HG03575 (cell line): ENCODE results near the gene SLC13A3.

Experiments used
- ATAC-seq: cut with Tn5 transposase; IDR thresholded peaks from one replicate; pipeline ENCODE4 v1.9.1; 2021; ENCODE audit not compliant: unreplicated experiment, insufficient number of reproducible peaks, low FRiP score; ENCODE audit errors: extremely low read depth

SLC13A3 gene

DNA sequence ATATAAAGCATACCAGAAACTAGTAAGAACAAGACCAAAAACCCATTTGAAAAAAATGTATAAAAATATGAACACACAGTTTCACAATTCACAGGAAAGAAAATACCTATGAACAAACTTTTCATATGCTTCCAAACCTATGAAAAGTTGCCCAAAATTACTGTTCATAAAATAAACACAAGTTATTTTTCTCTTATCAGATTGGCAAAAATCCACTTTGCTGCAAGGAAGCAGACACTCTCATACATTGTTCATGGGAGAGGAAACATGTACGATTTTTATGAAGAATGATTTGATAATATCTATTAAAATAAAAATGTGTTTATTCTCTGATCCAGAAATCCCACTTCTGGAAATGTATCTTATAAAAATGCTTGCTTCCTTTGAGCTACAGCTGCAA lies 60.8 kb downstream of the SLC13A3 start:
- ATAC-seq, result no peak

DNA sequence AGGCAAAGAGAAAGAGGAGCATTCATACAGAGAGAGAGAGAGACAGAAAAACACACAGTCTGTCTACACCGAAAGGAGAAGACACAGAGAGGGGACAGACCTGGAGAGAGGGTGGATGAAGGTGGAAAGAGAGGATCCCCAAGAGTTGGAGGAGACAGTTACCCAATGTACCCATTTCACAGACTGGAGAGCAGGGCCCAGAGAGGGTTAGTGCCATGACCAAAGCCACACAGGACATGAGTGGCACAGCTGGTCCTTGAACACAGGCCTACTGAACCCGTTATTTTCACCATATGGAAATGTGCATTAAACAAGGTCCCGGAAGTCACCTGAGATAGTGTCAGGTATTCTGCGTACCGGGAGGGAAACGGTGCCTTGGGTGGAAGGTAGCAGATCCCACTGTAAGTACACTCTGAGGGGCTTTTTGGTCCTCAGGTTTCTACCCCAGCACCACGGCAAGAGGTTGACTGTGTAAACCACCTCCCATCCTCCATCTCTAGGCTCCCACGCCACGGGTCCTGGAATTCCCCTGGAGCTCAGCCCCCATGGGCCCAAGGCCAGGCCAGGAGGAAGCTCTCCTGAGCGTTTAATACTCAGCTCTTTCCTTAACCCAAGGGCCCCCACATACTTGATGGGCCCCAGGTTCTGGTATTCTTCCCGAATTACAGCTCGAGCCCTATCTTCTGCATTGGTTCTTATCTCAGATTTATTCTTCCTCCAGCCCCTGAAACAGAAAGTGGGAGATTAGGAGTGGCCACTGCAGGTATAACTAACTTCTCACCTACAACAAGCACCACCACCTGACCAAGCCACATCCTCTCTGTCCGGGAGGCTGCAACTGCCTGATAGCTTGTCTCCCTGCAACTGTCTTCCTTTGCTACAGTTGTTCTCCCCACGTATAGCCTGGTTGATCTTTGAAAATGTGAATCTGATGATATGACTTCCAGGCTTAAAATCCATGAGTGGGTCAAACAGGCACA lies 62.4 kb downstream of the SLC13A3 start:
- no peak for ATAC-seq

DNA sequence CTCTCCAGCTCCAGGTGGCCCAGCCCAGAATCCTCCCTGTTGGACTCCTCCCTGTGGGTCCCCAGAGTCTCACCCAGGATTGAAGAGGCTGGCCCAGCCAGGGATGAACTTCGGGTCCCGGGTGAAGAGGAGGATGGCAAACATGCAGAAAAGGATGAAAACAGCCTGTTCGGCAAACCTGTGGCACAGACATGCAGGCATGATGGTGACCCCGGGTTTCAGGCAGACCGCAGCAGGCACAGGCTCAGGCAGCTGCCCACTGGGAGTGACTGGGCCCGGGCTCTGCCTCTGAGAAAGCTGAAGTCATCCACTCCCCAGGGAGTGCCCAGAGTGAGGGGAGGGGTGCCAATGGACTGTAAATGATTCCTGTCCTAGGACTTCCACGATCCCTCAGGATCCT lies 63.3 kb downstream of the SLC13A3 start:
- ATAC-seq, result no peak

DNA sequence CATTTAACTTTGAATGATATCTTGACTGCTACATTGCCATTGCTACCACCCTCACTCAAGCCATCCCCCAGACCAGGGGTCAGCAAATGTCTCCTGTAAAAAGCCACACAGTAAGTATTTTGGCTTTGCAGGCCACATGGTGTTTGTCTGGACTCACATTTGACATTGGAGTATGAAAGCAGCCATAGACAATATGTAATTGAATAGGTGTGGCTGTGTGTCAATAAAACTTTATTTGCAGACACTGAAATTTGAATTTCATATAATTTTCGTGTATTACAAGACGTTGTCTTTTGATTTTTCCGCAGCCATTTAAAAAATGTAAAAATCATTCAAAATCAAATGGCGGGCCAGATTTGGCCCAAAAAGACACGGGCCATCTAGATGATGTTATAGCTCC lies 64.5 kb downstream of the SLC13A3 start:
- ATAC-seq, result no peak

DNA sequence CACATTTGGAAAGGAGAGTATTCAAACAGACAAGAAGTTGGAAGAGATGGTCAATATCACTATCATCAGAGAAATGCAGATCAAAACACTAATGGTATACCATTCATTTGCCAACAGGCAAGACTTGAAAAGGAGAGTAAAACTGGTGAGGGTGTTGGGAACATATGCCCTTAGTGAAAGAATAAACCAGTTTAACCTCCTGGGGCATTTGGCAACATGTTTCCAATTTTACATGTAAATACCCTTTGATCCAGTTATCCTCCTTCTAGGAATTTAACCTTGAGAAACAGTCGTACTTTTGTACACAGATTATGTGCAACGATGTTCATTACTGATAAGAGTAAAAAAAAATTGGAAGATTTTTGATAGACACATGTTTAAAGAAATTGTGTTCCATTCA lies 66.8 kb downstream of the SLC13A3 start:
- ATAC-seq, result no peak

DNA sequence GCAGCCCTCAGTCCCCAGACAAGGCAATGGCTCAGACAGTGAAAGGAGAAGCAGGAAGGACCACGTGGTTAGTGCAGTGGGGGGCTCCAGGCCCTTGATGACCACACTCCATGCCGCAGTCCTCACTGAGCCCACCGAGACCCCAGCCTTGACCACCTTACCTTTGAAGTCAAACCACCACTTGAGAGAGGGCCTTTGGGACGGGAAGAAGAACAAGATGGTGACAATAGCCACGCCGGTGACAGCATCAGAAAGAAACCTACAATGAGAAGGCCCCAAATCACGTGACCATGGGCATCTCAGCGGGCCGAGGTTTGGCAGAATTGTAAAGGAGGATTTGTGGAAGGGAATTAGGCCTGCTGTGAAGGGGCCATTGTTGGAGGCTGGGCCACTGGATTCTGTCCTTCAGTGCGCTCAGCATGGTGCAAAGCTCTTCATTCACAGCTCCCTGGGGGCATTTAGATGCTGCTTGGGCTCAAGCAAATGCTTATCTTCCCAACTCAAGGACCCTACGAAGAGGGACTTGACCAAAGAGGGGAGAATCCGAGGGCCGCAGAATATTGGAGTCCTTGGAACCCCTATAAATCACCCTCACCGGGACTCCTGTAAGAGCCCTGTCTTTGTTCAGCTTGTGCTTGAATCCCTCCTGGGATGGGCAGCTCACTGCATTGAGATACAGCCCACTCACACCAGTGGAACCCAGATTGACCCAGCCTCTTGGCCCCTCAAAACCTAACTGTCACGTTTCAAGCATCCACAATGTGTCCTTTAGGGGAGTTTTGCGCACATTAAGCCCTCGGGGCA lies 67.6 kb downstream of the SLC13A3 start:
- ATAC-seq, result no peak

DNA sequence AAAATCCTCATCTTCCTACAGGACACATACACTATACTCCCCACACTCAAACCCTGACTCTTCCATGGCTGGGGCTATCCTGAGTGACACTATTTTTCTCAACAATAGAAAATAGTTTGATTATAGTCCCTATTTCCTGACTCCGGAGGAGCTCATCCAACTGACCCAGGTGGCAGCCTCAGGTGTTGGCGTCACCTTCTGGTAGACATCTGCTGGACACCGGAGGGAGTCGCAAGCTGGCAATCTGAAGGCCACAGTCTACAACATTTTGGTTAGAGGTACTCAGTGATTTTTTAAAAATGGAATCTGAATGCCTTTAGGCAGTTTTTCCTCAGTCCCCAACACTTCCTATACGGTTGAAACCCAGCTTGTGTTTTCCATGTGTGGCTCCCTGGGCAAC lies 68.6 kb downstream of the SLC13A3 start:
- no peak for ATAC-seq

DNA sequence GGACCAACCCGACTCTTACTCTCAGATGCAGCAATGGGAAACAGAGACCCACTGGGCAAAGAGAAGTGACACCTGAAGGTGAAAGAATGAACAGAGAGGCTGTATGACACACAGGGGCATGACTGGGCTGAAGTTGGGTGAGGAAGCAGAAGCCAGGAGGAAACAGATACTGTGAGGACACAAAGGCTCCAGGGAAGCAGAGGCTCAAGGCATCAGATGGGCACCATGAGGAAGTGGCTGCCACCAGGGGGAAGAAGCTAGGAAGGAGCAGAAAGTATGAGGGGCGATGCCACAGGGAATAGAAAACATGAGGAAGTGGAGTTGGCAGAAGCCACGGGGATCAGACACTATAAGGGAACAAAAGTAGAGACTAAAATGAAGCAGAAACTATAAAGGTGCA lies 69.9 kb downstream of the SLC13A3 start:
- no peak for ATAC-seq

DNA sequence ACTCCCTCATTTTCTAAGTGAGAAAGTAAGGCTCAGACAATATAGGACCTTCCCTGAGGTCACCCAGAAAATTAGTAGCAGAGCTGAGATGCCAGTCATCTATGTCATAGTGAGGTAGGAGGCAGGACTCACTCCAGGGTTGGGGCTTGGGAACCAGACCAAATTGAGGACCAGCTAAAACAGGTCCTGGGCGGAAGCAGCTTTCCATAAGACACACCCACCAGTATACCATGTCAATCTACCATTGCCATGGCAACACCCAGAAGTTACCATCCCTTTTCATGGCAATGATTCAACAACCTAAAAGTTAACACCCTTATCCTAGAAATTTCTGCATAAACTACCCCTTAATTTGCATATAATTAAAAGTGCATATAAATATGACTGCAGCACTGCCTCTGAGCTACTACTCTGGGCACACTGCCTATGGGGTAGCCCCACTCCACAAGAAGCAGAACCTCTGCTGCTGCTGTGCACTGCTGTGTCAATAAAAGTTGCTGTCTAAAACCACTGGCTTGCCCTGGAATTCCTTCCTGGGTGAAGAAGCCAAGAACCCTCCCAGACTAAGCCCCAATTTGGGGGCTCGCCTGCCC lies 70.5 kb downstream of the SLC13A3 start:
- ATAC-seq, result no peak

DNA sequence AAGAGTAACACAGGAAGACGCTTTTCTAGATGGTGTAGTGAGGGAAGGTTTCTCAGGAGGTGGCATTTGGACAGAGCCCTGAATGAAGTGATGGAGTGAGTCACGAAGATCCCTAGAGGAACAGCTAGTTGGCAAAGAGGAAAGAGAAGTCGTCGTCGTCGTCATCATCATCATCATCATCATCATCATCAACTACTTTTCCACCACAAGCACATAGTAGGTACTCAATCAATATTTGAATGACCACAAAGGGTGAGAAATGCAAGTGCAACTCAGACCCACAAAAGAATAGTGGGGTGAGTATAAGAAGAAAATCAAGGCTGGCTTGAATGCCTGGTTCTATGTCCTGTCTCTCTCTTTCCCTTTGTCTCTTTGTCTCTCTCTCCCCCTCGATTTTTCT lies 72.5 kb downstream of the SLC13A3 start:
- no peak for ATAC-seq

DNA sequence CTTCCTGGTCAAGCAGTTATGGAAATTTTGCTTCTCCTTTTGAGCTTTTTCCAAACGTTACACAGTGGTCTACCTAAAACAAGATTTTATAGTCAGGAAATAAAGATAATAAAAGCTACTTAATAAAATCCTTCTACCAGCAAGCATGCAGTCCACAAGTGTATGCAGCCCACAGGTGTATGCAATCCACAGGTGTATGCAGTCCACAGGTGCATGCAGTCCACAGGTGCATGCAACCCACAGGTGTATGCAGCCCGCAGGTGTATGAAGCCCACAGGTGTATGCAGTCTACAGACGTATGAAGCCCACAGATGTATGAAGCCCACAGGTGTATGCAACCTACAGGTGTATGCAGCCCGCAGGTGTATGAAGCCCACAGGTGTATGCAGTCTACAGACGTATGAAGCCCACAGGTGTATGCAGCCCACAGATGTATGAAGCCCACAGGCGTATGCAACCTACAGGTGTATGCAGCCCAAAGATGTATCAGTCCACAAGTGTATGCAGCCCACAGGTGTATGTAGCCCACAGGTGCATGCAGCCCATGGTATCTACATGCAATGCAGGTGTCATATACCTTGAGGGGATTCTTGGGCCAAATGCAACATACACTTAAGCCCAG lies 74.4 kb downstream of the SLC13A3 start:
- ATAC-seq, result no peak

DNA sequence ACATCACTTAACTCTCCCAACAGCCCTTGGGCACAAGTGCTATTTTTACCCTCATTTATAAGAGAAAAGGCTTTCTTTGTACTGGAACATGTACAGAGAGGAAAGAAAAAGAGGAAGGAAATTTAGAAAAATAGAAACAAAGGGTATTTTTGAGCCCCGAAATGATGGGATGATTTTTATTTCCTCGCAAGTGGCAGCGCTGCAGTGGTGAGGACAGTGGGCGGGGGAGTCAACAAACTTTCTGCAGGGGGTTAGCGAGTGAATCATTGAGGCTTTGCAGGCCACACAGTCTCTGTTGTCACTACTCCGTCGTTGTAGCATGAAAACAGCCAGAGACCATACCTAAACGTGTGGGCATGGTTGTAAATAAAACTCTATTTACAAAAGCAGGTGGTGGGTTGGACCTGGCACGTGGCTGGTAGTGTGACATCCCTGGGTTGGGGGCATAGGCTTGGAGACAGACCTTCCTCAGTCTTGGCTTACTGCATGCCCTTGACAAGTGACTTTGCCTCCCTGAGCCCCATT lies 75.3 kb downstream of the SLC13A3 start:
- no peak for ATAC-seq

DNA sequence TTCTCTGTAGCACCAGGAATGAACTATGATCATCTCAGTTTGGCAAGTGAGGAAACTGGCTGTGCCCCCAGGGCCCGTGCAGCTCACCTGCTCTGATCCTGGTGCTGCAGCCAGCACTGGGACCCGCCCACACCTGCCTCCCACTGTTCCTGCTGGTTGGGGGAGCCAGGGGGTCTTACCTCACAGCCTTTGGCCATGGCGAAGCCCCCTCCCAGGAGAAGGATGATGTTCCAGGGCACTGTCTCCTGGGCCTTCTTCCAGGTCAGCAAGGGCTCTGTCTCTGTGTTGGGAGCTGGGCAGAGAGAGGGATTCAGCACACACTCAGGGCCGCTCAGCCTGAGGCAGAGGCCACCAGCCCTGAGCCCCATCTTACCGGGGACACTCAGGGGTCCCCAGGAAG lies 75.9 kb downstream of the SLC13A3 start:
- no peak for ATAC-seq

DNA sequence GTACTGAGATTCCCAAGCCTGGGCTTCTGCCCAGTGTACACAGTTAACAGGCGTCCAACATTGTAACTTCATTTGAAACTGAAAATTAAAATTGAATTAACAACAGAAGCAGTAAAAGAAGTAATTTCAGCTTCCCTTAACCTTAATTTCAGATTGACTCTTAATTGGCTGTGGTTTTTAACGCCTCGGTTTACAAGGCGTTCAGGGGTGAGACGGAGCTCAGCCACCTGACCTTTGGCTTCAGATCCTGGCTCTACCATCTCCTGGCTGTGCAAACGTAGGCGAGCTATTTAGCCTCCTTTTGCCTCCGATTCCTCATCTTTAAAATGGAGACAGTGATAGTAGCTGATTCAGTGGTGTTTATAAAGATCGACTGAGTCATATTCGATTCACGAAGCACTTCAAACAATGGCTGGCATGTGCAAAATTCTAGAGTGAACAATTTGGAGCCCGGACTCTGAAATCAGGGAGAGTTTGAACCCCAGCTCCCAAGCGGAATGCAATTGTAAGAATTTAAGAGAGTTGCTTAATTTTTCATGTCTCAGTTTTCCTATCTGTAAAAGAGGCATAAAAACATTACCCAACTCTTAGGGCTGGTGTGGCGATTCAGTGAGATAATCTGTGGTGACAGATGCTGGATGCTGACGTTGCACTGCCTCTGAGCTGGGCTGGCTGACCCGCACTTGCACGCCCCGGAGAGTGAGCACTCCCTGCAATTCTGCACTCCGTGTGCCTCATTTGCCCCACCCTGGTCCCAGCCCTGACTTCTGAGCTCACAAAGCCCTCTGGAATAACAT lies 77.3 kb downstream of the SLC13A3 start:
- no peak for ATAC-seq

DNA sequence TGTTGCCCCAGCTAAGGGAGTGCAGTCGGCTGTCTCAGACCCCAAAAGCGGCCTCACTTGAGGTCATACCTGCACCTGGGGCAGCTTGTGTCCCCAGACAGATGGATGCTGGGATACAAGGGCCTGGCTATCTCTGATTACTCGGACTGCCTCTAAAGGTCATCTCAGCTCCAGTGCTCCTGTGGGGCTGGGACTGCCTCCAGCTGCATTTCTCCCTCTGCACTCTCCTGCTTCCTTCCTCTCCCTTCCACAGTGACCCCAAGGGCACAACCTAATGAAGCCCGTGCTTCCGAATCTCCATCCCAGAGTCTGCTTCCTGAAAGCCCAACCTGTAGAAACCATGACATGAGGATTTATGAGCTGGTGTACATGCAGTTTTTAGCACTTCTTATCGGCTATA lies 78.0 kb downstream of the SLC13A3 start:
- no peak for ATAC-seq

DNA sequence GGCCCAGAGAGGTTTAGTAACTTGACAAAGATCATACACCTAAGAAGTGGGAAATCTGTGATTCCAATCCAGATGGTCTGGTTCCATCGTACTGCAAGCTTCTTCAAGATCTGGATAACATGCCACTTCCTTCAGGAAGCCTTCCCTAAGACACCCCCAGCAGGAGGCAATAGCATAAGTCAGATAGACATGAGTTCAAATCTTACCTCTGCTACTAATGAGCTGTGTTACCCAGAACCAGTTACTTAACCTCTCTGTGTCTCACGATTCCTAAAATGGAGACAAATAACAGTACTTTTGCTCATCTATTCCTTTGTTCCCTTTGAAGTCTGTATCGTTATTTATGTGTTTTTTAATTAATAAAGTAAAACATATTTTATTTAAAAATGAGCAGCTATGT lies 78.5 kb downstream of the SLC13A3 start:
- ATAC-seq, result no peak

DNA sequence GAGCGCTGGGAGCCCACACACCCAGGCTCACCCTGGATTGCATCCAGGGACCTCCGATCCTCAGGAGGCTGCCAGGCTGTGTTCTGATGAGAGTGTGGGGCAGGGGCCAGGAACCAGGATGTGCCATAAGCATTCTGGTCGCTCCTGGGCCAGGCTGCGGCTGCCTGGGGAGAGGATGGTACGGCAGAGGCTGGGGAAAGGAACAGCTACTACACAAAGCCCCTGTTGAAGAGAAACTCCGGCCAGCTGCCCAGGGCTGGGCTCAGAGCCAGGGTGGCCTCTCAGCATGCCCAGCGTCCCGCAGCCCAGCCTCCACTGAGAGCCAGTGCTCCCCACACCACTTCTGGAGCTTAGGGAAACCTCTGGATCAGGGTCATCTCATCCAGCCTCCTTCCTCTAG lies 79.1 kb downstream of the SLC13A3 start:
- no peak for ATAC-seq

DNA sequence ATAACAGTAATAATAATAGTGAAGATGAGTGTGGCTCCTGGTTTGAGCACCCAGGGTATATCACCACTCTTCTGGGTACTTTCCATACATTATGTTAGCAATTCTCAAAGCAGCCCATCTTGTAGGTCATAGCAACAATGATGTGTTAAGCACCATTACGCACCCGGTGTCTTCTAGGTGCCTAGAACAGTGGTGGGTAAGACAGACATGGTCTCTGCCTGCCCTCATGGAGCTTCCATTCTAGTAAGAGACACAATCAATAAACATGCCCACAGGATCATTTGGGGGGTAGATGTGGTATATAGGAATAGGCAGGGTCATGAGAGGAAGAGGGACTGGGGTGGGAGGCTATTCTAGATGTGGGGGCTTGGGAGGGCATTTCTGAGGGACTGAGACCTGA lies 79.8 kb downstream of the SLC13A3 start:
- ATAC-seq, result no peak
